HS-27A (cell line): ENCODE results near the gene CALN1.
"Not testable (repeated sequence)": the region's sequence is repeated elsewhere in the genome, so short reads cannot be mapped to it uniquely, and the experiment has no call there.

Experiments
- DNase-seq: peaks from one replicate; pipeline ENCODE4 v3.0.0-alpha.2; 2012; ENCODE audit warnings: low read depth, missing footprints

CALN1 gene

DNA sequence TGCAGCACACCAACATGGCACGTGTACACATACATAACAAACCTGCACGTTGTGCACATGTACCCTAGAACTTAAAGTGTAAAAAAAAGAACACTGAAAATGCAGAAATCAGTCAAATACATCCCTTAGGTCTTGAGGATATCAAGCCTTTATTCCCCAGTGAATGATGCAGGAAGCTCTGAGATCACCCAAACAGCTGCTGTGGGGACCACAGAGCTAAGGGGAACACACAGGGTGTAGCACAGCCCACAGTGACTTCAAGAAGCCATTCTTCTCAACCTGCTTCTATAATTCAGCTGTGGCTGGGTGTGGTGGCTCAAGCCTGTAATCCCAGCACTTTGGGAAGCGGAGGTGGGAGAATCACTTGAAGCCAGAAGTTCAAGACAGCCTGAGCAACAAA is 314.9 kb downstream of the CALN1 start:
- no peak for DNase-seq

DNA sequence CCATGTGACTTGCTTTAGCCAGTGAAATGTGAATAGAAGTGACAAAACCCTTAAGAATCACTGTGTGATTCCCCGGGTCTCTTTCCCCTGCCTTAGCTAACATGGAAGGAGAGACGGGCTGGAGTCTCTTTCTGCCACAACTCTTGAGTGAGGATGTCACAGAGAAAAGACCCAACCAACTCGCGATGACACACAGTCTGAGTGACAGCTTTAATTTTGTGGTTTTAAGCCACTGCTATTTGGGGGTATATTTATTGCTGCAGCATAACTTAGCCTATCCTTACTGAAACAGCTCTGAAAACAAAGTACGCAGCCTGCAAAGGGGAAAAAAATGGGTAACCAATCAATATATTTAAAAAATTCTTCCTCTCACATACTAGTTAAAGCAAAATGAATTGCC is 319.4 kb downstream of the CALN1 start:
- no peak for DNase-seq

DNA sequence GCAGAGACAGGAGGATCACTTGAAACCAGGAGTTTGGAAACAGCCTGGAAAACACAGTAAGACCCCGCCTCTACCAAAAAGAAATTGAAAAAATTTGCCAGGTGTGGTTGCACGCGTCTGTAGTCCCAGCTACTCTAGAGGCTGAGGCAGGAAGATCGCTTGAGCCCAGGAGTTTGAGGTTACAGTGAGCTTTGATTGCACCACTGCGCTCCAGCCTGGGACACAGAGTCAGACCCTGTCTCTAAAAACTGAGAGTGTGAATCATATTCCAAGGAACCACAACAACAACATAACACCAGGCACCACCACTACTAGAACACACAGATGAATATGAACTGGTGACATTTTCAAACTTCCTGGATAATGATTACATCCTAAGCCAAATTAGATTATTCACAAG is 324.2 kb downstream of the CALN1 start:
- DNase-seq: no peak

DNA sequence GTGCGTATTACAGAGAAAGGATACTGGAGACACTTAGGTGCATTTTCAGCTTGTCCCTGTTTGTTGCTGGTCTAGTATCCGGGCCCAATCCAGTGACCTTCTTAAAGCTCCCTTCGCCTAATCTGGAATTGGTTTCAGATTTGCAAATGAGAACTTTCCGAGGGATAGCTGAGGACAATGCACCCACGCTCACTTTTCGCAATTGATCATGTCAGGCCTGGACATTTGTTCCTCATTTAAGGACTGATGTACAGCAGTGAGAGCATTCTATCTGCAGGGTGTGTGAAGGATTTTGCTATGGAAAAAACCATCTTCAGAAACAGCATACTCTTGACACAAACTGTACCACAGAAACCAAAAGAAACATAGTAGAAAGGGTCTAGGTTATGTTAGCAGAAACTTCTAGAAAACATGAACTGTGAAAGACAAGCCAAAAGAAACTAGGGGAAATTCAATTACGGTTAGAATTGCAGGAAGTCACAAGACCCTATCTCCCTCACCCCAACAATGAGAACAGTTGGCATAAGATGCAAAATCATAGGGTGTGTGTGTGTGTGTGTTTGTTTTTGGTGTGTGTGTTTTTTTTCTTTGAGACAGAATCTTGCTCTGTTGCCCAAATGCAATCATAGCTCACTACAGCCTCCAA is 331.1 kb downstream of the CALN1 start:
- DNase-seq: no peak

DNA sequence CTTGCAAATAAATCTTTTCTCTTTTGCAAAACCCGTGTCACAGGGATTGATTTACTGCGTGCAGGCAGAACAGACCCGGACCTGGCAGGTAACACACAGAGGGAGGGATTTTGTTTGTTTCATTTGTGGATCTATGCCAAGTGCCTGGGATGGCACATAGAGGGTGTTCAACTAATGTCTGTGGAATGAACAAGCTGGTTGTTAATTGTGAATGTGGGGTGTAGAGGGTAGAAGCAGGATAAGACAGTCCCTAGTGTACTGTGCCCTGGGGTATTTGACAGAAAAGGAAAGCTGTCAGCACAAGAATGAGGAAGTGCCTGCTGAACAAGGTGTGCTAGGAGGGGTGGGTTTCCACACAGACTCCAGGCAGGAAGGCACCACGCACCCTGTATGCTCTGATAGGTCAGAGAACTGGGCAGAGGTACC is 331.8 kb downstream of the CALN1 start:
- no peak for DNase-seq

DNA sequence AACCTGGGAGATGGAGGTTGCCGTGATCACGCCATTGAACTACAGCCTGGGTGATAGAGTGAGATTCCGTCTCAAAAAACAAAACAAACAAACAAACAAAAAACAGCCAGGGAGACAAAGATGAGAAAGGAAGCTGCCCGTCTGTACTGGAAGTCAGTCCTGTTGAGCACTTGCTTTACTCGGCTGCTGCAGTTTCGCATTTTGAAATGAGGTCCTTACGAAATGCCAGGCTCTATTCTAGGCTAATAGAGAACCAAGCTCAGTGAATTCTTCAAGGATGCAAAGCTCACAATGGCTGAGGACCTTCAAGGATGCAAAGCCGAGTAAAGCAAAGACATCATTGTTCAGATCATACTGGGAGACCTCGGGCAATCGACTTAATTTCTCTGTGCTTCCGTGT is 333.3 kb downstream of the CALN1 start:
- no peak for DNase-seq

DNA sequence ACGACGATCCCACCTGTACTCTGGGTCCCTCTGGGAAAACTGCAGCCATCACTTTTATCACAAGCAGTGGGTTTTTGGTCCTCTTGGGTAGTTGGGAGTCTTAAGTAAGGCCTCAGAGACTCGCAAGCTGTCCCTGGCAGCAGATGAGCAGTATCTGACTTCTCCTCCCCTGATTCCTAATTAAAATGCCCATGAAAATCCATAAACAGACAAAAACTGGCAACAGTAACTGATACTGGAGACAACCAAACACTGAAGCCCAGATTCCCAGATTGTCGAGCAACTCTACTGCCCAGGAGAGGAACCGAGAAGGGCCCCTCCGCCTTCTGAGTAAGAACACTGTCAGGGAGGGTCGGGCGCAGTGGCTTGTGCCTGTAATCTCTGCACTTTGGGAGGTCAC is 333.8 kb downstream of the CALN1 start:
- no peak for DNase-seq

DNA sequence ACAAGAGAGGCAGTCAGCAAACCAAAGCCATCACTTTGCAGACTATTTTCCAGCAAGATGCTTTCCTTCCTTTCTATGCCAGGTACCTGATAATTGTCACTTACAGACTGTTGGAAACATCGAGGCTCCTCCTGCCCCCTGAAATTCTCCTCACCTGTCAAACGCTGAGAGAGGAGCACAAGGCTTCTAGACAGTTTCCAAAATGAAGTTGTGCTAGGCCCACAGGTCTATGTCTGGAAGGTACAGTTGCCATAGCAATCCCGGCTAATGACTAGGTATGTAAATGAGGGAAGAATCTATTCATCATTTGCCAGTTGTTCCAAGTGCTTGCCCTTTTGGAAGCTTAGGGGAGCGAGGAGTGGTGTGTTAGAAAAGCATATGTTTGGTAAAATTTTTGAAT is 334.4 kb downstream of the CALN1 start:
- no peak for DNase-seq

DNA sequence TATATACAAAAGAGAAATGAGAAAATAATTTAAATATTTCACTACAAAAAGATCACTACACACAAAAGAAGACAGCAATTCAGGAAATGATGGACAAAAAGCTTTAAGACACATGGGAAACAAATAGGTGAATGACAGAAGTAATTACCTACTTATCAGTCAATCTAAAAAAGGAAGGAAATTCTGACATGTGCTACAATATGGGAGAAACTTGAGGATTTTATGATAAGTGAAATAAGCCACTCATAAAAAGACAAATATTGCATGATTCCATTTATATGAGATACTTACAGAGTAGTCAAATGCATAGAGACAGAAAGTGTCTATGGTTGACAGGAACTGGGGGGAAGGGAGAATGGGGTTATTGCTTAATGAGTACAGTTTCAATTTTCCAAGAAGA is 339.2 kb downstream of the CALN1 start:
- DNase-seq: no peak

DNA sequence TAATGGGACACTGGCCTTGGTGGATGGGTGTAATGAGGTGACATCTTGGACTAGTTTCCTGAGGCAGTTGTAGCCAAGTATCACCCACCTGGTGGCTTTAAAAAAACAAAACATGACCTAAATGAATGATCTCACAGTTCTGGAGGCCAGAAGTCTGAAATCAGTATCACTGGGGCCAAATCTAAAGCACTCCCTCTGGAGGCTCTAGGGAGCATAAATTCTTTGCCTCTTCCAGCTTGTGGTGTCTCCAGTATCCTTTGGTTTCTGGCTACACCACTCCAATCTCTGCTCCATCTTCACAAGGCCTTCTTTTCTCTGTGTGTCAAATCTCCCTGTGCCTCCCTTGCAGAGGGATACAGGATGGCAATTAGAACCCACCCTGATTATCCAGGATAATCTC is 342.9 kb downstream of the CALN1 start:
- DNase-seq: no peak

DNA sequence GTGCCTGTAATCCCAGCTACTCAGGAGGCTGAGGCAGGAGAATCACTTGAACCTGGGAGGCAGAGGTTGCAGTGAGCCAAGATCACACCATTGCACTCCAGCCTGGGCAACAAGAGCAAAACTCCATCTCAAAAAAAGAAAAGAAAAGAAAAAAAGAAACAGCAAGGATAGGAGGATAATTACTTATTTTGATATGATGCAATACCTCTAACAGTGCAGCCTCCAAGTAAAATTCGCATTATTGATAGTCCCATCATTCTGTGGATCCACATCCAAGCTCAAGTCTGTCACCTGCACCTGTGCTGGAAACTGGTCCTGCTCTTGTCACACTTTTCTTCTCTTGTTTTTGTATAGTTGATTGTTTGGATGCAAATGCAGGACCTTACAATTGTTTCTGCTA is 346.4 kb downstream of the CALN1 start:
- DNase-seq: not testable (repeated sequence)

DNA sequence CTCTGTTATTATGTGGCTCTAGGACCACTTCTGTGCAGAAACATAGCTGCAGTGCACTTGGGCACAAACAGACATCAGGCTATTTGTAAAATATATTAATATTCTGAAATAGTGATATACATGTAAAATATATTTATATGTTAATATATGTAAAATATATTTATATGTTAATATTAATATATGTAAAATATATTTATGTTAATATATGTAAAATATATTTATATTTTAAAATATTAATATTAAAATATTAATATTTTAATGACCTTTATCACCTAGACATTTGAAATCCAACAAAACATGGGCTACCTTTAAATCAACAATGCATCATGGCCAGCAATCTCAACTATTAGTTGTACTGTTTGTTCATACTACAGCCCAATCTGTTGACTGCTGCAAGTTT is 347.2 kb downstream of the CALN1 start:
- DNase-seq: no peak

DNA sequence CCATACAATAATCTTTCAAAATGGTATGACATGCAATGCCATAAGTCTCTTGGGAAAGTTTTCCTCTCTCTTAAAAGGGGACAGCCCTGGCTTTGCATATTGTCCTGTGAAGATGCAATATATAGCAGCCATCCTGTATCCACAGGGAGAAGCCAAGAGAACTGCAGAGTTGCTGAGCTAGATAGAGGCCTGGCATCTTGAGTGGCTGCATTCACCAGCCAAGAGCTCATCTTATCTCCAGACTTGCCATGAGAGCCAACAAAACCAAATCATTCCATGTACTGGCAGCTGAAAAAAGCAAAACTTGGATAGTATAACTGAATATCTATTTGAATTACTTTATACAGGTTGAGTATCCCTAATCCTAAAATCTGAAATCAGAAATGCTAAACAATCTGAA is 348.8 kb downstream of the CALN1 start:
- DNase-seq: no peak

DNA sequence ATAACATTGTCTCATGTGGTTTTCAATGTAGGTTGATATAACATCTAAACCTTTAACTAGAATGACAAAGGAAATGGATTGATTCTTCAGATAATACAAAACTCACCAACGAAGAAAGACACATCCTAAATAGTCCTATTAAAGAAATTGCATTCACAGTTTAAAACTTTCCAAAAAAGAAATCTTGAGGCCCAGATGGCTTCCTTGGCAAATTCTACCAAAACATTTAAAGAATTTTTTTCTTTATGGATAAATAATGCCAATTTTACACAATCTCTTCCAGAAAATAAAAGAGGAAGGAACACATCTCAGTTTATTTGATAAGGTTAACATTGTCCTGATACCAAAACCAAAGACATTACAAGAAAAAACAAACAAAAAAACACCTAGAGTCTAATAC is 349.5 kb downstream of the CALN1 start:
- no peak for DNase-seq

DNA sequence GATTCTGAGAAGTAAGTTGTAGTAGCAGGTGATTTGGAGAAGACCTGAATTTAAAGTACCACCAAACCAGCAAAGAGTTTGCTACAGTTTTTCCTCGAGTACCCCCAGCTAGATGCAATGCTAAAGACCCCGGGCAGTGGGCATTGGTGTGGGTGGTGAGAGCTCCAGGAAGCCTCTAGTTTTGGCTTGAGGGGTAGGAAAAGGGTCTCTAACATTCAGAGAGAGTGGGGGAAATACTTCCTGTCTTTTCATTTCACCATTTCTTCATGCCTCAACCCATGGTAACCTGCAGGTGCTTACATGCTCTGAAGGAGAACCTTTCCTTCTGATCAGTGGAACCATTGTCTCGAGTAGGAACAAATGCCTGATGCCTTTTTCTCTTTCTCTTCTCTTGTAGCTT is 352.2 kb downstream of the CALN1 start:
- DNase-seq: no peak

DNA sequence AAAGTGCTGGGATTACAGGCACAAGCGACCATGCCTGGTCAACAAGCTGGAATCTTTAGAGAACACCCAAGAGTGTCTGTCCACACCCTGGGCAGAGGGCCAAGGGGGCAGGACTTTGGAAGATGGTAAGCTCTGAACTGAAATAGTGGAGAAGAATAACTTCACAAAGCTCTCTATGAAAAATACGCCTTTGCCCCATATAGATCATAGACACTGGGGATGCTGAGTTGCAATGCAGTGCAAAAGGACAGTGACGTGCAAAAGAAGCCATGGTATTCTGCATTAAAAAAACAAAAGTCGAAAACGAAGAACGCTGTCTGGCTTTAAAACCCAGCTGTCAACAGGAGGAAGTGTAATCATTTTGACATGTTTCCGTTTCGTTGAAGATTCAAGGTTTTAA is 353.6 kb downstream of the CALN1 start:
- DNase-seq: no peak

DNA sequence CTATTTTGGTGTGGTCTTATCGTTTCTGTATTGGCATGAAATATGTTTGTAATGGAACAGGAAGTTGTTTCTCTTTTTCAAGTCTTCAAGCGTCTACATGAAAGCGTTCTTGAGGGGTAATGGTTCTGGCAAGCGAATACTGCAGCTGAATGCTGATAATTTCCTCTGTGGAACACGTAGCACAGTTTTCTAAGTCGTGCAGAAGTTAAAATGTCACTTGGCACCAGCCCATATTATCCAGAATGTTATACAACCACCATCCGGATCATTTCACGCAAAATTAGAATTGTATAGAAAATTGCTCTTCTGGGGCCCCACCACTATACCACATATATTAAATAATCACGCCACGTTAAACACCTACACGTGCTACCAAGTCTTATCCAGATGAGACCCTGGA is 354.3 kb downstream of the CALN1 start:
- DNase-seq: no peak

DNA sequence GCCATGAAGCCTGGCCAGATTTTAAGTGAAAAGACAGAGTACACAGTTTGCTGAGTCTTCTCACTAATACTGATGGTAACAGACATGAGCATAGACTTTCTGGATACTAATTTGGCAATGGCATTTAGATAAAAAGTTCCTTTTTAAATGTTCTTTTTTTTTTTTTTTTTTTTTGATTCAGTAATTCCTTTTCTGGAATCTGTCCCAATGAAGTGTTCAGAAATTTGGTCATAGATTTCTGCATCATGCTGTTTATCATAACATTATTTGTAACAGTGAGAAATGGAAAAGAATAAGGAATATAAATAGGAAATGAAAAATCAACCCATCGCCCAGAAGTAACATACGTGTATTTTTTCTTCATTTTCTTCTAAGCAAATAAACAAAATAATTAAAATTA is 354.9 kb downstream of the CALN1 start:
- no peak for DNase-seq

DNA sequence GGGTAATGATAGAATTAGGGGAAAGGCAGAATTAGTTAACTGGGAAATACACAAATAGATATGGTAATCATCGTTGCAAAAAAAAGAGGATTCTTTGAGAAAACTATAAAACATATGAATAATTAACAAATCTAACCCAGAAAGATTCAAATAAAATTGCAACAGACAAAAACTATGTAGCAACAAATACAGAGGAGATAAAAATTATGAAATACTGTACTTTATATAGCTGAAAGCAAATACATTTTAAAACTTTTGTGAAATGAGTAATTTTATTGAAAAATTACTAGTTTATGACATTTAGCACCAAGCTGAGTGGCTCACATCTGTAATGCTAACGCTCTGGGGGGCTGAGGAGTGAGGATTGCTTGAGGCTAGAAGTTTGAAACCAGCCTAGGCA is 356.7 kb downstream of the CALN1 start:
- DNase-seq: no peak

DNA sequence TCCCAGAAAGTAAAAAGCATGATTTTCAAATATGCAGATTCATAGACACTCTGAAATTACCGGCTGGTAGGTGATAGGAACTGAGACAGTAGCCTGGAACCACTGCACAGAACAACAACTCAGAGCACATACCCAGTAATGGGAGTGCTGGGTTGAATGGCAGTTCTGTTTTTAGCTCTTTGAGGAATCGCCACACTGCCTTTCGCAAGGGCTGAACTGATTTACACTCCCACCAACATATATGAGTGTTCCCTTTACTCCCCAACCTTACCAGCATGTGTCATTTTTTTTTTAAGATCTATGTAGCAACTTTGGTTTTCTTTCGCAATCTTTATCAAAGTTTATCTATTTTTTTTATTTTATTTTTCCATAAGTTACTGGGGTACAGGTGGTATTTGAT is 358.8 kb downstream of the CALN1 start:
- no peak for DNase-seq

DNA sequence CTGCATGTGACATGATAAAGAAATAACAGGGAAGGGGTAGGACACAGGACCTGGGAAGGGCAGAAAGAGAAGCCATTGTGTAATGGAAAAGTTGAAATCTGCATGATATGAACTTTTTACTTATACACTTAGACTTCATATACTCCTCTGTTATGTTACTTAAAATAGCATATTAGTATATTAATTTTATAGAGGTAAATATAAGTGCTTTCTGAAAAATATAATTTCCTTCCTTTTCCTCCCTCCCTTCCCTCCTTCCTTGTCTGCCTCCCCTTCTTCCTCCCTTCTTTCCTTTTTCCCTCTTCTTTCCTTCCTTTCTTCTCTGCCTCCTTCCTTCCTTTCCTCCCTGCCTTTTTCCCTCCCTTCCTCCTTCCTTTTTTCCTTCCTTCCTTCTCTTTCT is 363.7 kb downstream of the CALN1 start:
- no peak for DNase-seq

DNA sequence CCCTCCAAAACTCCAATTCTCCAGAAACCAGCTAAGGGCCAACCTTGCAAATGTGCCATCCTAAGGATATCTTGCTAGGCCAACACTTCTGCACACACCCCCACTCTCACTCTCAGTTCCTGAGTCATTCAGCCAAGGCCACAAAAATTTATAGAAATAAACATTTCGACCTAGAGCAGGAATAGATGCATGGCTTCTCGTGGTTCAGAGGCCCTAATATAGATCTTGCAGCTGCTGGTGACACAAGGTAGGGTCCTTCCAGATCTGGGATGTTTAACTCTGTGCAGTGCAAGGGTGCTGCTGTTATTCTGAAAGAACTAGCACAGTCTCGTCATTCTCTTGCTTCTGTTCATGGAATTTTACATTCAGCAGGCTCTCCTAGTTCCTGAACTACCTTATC is 369.3 kb downstream of the CALN1 start:
- no peak for DNase-seq

DNA sequence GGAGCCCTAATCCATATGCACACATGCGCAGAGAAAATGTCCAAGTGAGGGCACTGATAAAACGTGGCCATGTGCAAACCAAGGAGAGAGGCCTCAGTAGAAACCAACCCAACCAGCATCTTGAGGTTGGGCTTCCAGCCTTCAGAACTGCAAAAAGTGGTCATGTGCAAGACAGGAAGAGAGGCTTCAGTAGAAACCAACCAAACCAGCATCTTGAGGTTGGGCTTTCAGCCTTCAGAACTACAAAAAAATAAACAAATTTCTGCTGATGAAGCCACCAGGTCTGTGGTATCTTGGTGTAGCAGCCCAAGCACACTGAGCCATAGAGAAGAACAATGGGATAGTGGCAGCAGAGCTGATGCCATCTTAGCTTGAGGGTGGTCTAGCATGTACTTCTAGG is 371.5 kb downstream of the CALN1 start:
- DNase-seq: no peak

DNA sequence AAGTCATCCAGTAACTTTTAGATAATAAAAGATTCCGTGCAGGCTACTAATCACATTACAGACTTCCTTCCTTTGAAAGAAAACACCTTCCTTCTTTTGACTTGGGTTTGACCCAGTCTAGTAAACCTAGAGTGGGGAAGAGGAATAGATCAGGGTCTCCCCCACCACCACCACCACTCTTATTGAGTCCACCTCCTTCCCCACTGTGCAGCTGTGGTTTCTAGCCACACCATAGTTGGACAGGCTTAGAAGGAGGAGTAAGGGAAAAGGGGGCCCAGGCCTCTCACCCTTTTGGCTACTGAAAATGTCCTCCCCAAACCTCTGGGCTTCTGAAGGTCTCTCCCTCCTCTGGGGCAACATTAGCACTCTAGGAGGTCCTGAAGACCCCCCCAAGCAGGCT is 372.7 kb downstream of the CALN1 start:
- DNase-seq: no peak
